PC-3 (cell line): ENCODE measurements around the gene TRIP6. TPM values are rescaled to one million over a fixed set of nuclear protein-coding genes. Genes with fewer than 3 reads are reported as not detected.

Experiments
- ATAC-seq: fragments of 200-7000 bp; cut with Tn5 transposase; 2 replicates; pipeline ENCODE4 v1.9.1; 2020; ENCODE audit warnings: mild to moderate bottlenecking, moderate library complexity
- BruUV-seq: library from RNA; stranded (reverse); fragments of 400-500 nt; replicated peaks from 2 replicates; lab custom pipeline; 2021; lab: Mats Ljungman, UMichigan
- CTCF ChIA-PET: fragments of 300-600 bp; sonication (Branson Sonifier 250); formaldehyde crosslinking; loops from one replicate; lab custom pipeline; 2022; ENCODE audit warnings: antibody characterized with exemption; lab: Charles Lee
- POLR2A ChIA-PET: fragments of 300-600 bp; sonication (Branson Sonifier 250); formaldehyde crosslinking; loops from one replicate; lab custom pipeline; 2022; ENCODE audit warnings: antibody characterized with exemption; ENCODE audit not compliant: unreplicated experiment; lab: Charles Lee
- DNase-seq: peaks from one replicate; pipeline ENCODE4 v3.0.0-alpha.2; 2015
- H2AFZ ChIP-seq: fragments of 300-600 bp; sonication (generic); 2 replicates; pipeline ENCODE4 v1.6.0; 2016; ENCODE audit warnings: antibody characterized with exemption, low read length
- H3F3A ChIP-seq: fragments of 300-600 bp; sonication (generic); one replicate; pipeline ENCODE4 v1.6.0; 2017; ENCODE audit warnings: antibody characterized with exemption, low read length, control low read depth, mild to moderate bottlenecking; ENCODE audit not compliant: unreplicated experiment
- H3K27ac ChIP-seq: fragments of 300-600 bp; sonication (generic); 2 replicates; pipeline ENCODE4 v1.5.1; 2016; ENCODE audit warnings: mild to moderate bottlenecking, low read length
- H3K27me3 ChIP-seq: fragments of 300-600 bp; sonication (generic); 2 replicates; pipeline ENCODE4 v1.6.1; 2016; ENCODE audit warnings: low read length, mixed read lengths
- H3K36me3 ChIP-seq: fragments of 300-600 bp; sonication (generic); 2 replicates; pipeline ENCODE4 v1.6.1; 2016; ENCODE audit warnings: low read depth, mixed run types, low read length, mixed read lengths
- H3K4me1 ChIP-seq: fragments of 300-600 bp; sonication (generic); 2 replicates; pipeline ENCODE4 v1.5.1; 2016; ENCODE audit warnings: low read length; ENCODE audit not compliant: insufficient read depth
- H3K4me2 ChIP-seq: fragments of 300-600 bp; sonication (generic); 2 replicates; pipeline ENCODE4 v1.6.0; 2016; ENCODE audit warnings: low read length
- H3K4me3 ChIP-seq: fragments of 300-600 bp; sonication (generic); 2 replicates; pipeline ENCODE4 v1.5.1; 2016; ENCODE audit warnings: mild to moderate bottlenecking, low read length, mixed read lengths
- H3K79me2 ChIP-seq: fragments of 300-600 bp; sonication (generic); 2 replicates; pipeline ENCODE4 v1.6.1; 2017; ENCODE audit warnings: low read length, mixed read lengths
- H3K9ac ChIP-seq: fragments of 300-600 bp; sonication (generic); 2 replicates; pipeline ENCODE4 v1.6.0; 2016; ENCODE audit warnings: mild to moderate bottlenecking, low read length
- H3K9me2 ChIP-seq: fragments of 300-600 bp; sonication (generic); replicated peaks from 2 replicates; pipeline ENCODE4 v1.6.1; 2016; ENCODE audit warnings: mixed run types, low read length, mixed read lengths
- H3K9me3 ChIP-seq: fragments of 300-600 bp; sonication (generic); 2 replicates; pipeline ENCODE4 v1.6.1; 2016; ENCODE audit warnings: low read length, mixed read lengths
- H4K20me1 ChIP-seq: fragments of 300-600 bp; sonication (generic); 2 replicates; pipeline ENCODE4 v1.6.1; 2016; ENCODE audit warnings: low read length, mixed read lengths
- CTCF ChIP-seq: fragments of 300-600 bp; sonication (generic); conservative IDR thresholded peaks from 2 replicates; pipeline ENCODE4 v1.5.1; 2017; ENCODE audit warnings: antibody characterized with exemption, low read depth, mild to moderate bottlenecking, low read length
- EZH2 ChIP-seq: fragments of 300-600 bp; sonication (generic); IDR thresholded peaks from one replicate; pipeline ENCODE4 v1.6.1; 2017; ENCODE audit warnings: antibody characterized with exemption, mild to moderate bottlenecking, low read length; ENCODE audit not compliant: unreplicated experiment
- EZH2phosphoT487 ChIP-seq: fragments of 300-600 bp; sonication (generic); IDR thresholded peaks from 2 replicates; pipeline ENCODE4 v1.6.1; 2018; ENCODE audit warnings: mild to moderate bottlenecking, antibody characterized with exemption, low read length, borderline replicate concordance
- intact Hi-C: fragments of 100-400 bp; cut with micrococcal nuclease; formaldehyde crosslinking; loops from 2 replicates; pipeline ENCODE4 v1.9.0; 2023
- total RNA-seq: library from RNA; depleted of rRNA; stranded (reverse); fragments of >200 nt; gene quantifications from 2 replicates; pipeline ENCODE4 v1.2.3, GENCODE V29; 2014

The TRIP6 gene
- total RNA-seq, 1 experiment from 2014 or later = 11.3 TPM

DNA sequence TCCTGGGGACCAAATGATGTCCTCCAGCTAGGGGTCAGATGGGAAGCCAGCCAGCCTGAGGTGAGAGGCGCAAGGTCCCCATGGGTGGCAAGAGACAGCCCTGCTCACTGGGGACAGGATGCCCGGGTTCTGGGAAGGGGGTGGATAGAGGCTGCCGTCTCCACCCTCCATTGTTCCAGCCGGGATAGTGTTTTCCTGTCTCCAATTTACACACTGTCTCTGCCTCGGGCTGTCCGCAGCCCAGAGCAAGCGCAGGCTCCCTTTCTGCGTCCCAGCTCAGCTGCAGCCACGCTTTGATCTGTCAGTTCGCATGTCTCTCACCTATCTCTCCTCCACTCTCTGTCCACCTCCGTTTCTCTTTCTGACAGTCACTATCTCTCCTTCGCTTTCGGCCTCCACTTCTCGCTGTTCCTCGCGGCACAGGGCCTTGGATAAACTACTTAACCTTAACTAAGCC is 41.9 kb upstream of the TRIP6 start:
- DNase-seq = peak; percentile 58
- ATAC-seq = peak; percentile 52
- H3K4me3 ChIP-seq = peak overlapping the region; percentile 99
- no peaks in the 10 kb centered on the region for H3K27me3 ChIP-seq
- H3K36me3 ChIP-seq = peaks cover 20% of the 10 kb centered on the region
- BruUV-seq = no TSS peak
- H3K9ac ChIP-seq = peak overlapping the region; percentile 76
- H3F3A ChIP-seq = no peaks in the 10 kb centered on the region
- ChIA-PET CTCF (interaction anchor here (0.6 to 1.2 kb wide), 4 partner anchors 23 to 120 kb away, joined by 3 to 6 read pairs (median 6); partner anchors contain the start of genes POP7 and UFSP1), POLR2A (no interaction called here)
- TF ChIP-seq EZH2 = no peak
- no peak for TF ChIP-seq EZH2phosphoT487
- TF ChIP-seq CTCF = no peak
- H3K79me2 ChIP-seq = peaks cover 42% of the 10 kb centered on the region
- H3K4me1 ChIP-seq = peaks cover 5% of the 10 kb centered on the region; the same call in 1 of the 2 replicates
- peak overlapping the region; percentile 57 for H3K27ac ChIP-seq
- intact Hi-C loops = loop anchor here (5.0 kb wide), 1 partner anchor 118 kb away; the partner anchor contains the start of gene POP7
- H3K9me3 ChIP-seq = no peaks in the 10 kb centered on the region
- H3K4me2 ChIP-seq = peak overlapping the region; percentile 86
- H3K9me2 ChIP-seq = no peaks in the 10 kb centered on the region
- H2AFZ ChIP-seq = peak overlapping the region; percentile 20; the same call in 1 of the 2 replicates
- H4K20me1 ChIP-seq = peaks cover 5% of the 10 kb centered on the region; the same call in 1 of the 2 replicates

- peak overlapping the region; percentile 99 for H3K4me3 ChIP-seq
- peak overlapping the region; percentile 86 for H3K4me2 ChIP-seq
- peak; percentile 40 for DNase-seq
- H3K9me3 ChIP-seq = no peaks in the 10 kb centered on the region
- peaks cover 42% of the 10 kb centered on the region for H3K79me2 ChIP-seq
- ChIA-PET POLR2A (interaction anchor here (0.6 kb wide), 1 partner anchor 31 kb away, joined by 3 read pairs; no protein-coding TSS in a partner anchor), CTCF (interaction anchor here (0.6 to 1.2 kb wide), 4 partner anchors 24 to 120 kb away, joined by 3 to 6 read pairs (median 6); partner anchors contain the start of genes POP7 and UFSP1)
- BruUV-seq = TSS peak; percentile 62
- peak overlapping the region; percentile 80 for H2AFZ ChIP-seq
- peak; percentile 11 for ATAC-seq
- peak overlapping the region; percentile 76 for H3K9ac ChIP-seq
- H3K4me1 ChIP-seq = peaks cover 5% of the 10 kb centered on the region; the same call in 1 of the 2 replicates
- H3K27ac ChIP-seq = peak overlapping the region; percentile 57
- H3K27me3 ChIP-seq = no peaks in the 10 kb centered on the region
- H3K9me2 ChIP-seq = no peaks in the 10 kb centered on the region
- intact Hi-C loops = loop anchor here (1.0 to 5.0 kb wide), 2 partner anchors 23 to 119 kb away; partner anchors contain the start of gene POP7
- H3F3A ChIP-seq = no peaks in the 10 kb centered on the region
- peaks cover 5% of the 10 kb centered on the region; the same call in 1 of the 2 replicates for H4K20me1 ChIP-seq
- peaks cover 16% of the 10 kb centered on the region for H3K36me3 ChIP-seq
- TF ChIP-seq CTCF = peak; percentile 58
- TF ChIP-seq EZH2phosphoT487 = no peak
These were observed 41.3 kb upstream of the TRIP6 start for GRCh38 chr7:100825751-100826513.
